Suprapubic skin (tissue), 3 donors: ENCODE results near the gene SORT1.

ENCODE experiments used
- CTCF ChIP-seq, 2 donors: fragments of 200-600 bp in 1 of 2; fragments of 450-650 bp in 1 of 2; sonication (generic) in 1 of 2; IDR thresholded peaks; one replicate each; pipeline ENCODE4 v1.5.1; 2016 to 2019; ENCODE audit warnings: antibody characterized with exemption in 2 of 2, mild to moderate bottlenecking in 1 of 2, moderate library complexity in 1 of 2
- EP300 ChIP-seq: sonication (generic); formaldehyde crosslinking; IDR thresholded peaks from one replicate; pipeline ENCODE4 v1.6.1; 2017; ENCODE audit warnings: antibody characterized with exemption
- POLR2A ChIP-seq, 2 donors: fragments of 450-650 bp; IDR thresholded peaks; one replicate each; pipeline ENCODE4 v1.6.1; 2017; ENCODE audit warnings: antibody characterized with exemption in 2 of 2, mild to moderate bottlenecking in 2 of 2, moderate library complexity in 2 of 2

GRCh38 chr1:109315288-109315687 lies 82.4 kb downstream of the SORT1 start:
- TF ChIP-seq CTCF (IDR thresholded peaks at IDR 0.05), result no peak
- TF ChIP-seq POLR2A (IDR thresholded peaks at IDR 0.05), result no peak
- no peak for TF ChIP-seq EP300
